Stimulated activated CD8-positive, alpha-beta memory T cell treated with anti-CD3 and anti-CD28 coated beads, Interleukin-15, amount 100 ng/mL, for 48 hours (primary cell): Measurements from ENCODE around the gene PRR20B.
"Not testable (repeated sequence)": the region's sequence is repeated elsewhere in the genome, so short reads cannot be mapped to it uniquely, and the experiment has no call there.

Experiments
- DNase-seq, 2 donors: peaks; one replicate each; pipeline ENCODE4 v3.0.0-alpha.2; 2020; ENCODE audit warnings: low read depth in 2 of 2

PRR20B gene

DNA sequence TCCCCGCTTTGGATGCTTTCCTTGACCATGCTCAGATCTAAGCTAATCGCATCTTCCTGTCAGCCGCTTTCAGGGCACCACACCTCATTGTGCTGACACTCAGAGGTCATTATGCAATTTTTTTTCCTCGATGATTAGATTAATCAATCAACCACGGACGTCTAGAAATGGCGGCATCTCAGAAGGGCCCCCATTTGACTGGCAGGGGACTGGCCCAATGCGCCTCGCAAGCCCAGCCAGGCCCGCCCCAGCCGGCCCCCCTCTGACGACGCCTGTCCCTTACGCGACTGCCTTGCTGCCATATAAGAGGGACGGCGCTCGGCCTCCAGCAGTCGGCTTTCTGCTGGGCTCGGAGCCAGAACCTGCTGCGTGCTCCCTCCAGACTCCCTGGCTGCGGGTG is at the start of gene PRR20B:
PRR20B (plus strand) TSS at position 301 of the 400 bp plus-strand sequence. CDS start 387 bp downstream, outside the sequence.
- DNase-seq: not testable (repeated sequence)

- no peak for DNase-seq
These were observed 32.3 kb upstream of the PRR20B start for GRCh38 chr13:57114945-57115344.

DNA sequence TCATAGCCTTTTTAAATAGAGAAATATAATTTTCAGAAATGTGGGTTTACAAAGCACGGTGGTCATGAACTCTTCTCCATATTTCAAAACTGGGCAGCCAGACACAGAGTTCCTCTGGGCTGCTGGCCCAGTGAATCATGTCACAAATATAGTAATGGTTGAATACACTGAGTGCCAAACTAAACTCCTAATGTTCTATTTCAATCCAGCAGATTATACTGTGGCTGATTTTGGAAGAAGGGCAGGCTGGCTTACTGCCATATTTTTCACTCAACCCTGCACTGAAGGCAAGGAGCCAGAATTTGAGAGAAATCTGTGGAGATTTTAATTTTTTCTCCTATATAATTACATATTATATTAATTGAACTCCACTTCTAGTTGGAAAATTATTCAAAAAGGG is 23.6 kb upstream of the PRR20B start:
- no peak for DNase-seq

- DNase-seq: no peak
These were observed 18.4 kb upstream of the PRR20B start for GRCh38 chr13:57128909-57129308.

GRCh38 chr13:57136093-57136492 is 11.2 kb upstream of the PRR20B start:
- DNase-seq: no peak

DNA sequence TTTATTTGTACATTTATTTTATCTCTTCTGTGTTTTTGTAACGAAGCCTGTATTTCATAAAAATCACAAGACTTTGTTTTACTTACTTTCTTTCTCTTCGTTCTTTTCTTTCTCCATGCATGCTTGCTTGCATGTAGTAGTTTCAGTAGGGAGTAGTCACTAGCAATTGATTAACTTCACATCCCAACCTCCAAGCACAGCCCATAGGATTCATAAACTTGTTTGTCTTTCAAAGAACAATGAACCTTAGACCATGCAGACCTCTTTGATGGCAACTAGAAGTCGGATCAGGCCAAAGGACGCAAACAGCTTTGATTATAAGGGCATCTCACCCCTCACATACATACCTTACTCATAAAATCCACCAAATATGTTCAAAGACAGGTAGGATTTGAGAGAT is 9.7 kb upstream of the PRR20B start:
- no peak for DNase-seq

DNA sequence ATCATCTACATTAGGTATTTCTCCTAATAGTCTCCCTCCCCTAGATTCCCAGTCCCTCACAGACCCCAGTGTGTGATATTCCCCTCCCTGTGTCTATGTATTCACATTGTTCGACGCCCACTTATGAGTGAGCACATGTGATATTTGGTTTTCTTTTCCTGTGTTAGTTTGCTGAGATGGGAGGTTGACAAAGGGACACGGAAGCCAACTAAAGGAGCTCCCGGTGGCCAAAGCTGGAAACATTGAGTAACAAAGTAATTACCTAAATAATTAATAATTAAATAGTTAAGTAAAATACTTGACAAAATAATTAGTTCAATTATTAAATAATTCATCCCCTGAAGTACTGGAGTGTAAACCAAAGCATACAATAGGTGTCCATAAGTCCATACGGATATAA is 8.3 kb upstream of the PRR20B start:
- DNase-seq: no peak

GRCh38 chr13:57139781-57140180 is 7.5 kb upstream of the PRR20B start:
- not testable (repeated sequence) for DNase-seq

DNA sequence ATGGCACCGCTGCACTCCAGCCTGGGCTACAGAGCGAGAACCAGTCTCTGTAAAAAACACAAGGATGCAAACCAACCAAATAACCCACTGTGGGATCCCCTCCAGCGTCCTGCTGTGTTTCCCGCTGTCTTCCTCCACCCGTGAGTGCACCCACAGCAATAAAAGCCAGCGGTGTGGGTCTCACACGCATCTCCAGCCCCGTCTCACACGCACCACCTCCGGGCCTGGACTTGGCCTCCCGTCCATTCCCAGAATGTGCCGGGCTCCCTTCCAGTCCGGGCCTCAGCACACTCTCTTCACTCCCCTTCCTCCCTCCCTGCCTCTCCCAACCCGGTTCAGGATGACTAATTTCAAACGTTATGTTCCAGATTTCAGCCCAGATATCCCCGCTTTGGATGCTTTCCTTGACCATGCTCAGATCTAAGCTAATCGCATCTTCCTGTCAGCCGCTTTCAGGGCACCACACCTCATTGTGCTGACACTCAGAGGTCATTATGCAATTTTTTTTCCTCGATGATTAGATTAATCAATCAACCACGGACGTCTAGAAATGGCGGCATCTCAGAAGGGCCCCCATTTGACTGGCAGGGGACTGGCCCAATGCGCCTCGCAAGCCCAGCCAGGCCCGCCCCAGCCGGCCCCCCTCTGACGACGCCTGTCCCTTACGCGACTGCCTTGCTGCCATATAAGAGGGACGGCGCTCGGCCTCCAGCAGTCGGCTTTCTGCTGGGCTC is 6.9 kb upstream of the PRR20B start, which contains the start of gene PRR20A:
PRR20A (plus strand) TSS at position 684 of the 734 bp plus-strand sequence. CDS start 387 bp downstream, outside the sequence.
- DNase-seq: not testable (repeated sequence)

- DNase-seq: not testable (repeated sequence)
These were observed 818 bp downstream of the PRR20B start for GRCh38 chr13:57148106-57148505.

DNA sequence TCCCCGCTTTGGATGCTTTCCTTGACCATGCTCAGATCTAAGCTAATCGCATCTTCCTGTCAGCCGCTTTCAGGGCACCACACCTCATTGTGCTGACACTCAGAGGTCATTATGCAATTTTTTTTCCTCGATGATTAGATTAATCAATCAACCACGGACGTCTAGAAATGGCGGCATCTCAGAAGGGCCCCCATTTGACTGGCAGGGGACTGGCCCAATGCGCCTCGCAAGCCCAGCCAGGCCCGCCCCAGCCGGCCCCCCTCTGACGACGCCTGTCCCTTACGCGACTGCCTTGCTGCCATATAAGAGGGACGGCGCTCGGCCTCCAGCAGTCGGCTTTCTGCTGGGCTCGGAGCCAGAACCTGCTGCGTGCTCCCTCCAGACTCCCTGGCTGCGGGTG is 6.5 kb downstream of the PRR20B start, which contains the start of gene PRR20C:
PRR20C (plus strand) TSS at position 301 of the 400 bp plus-strand sequence. CDS start 387 bp downstream, outside the sequence.
- DNase-seq: not testable (repeated sequence)

DNA sequence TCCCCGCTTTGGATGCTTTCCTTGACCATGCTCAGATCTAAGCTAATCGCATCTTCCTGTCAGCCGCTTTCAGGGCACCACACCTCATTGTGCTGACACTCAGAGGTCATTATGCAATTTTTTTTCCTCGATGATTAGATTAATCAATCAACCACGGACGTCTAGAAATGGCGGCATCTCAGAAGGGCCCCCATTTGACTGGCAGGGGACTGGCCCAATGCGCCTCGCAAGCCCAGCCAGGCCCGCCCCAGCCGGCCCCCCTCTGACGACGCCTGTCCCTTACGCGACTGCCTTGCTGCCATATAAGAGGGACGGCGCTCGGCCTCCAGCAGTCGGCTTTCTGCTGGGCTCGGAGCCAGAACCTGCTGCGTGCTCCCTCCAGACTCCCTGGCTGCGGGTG is 13.0 kb downstream of the PRR20B start, which contains the start of gene PRR20D:
PRR20D (plus strand) TSS at position 301 of the 400 bp plus-strand sequence. CDS start 387 bp downstream, outside the sequence.
- not testable (repeated sequence) for DNase-seq

DNA sequence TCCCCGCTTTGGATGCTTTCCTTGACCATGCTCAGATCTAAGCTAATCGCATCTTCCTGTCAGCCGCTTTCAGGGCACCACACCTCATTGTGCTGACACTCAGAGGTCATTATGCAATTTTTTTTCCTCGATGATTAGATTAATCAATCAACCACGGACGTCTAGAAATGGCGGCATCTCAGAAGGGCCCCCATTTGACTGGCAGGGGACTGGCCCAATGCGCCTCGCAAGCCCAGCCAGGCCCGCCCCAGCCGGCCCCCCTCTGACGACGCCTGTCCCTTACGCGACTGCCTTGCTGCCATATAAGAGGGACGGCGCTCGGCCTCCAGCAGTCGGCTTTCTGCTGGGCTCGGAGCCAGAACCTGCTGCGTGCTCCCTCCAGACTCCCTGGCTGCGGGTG is 19.6 kb downstream of the PRR20B start, which contains the start of gene PRR20E:
PRR20E (plus strand) TSS at position 301 of the 400 bp plus-strand sequence. CDS start 387 bp downstream, outside the sequence.
- not testable (repeated sequence) for DNase-seq

DNA sequence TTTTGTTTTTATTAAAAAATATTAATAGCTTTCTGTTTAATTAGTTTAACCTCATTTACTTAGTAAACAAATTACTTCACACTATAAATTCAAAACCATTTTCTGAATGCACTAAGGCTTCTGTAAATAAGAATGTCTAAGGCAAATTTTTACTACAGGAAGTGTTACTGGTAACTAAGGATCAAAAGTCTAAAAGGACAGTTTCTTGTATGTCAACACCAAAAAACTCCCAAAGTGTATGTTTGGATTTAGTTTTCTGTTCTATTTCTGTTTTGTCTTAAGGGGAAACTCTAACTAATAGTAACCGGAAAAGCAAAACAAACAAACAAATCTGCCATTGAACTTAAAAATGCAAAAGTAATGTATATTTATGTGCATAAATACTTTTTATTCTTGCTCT is 44.4 kb downstream of the PRR20B start:
- DNase-seq: no peak
